A549 (cell line): ENCODE data around the gene ZNF714. TPM values are rescaled to one million over a fixed set of nuclear protein-coding genes. Genes with fewer than 3 reads are reported as not detected.

Experiments
- ATAC-seq, 2 experiments: fragments of 200-7000 bp in 1 of 2; fragments of >200 bp in 1 of 2; cut with Nextera tagmentation in 1 of 2; cut with Tn5 transposase in 1 of 2; 3 replicates each; pipeline versions ENCODE4 v1.8.0 to v1.9.1; 2018 to 2020; ENCODE audit warnings: mild to moderate bottlenecking in 1 of 2, moderate library complexity in 1 of 2
- CTCF ChIA-PET: fragments of 300-600 bp; sonication (Branson Sonifier 250); formaldehyde crosslinking; extraction: SDS; loops from one replicate; lab custom pipeline; 2021; ENCODE audit warnings: antibody characterized with exemption, inconsistent platforms; lab: Yijun Ruan, JAX
- POLR2A ChIA-PET: fragments of 350-600 bp; formaldehyde crosslinking; extraction: SDS; loops from one replicate; lab custom pipeline; 2021; ENCODE audit warnings: antibody characterized with exemption, inconsistent platforms; lab: Yijun Ruan, JAX
- DNase-seq, 2 experiments: peaks; one replicate each; pipeline versions ENCODE4 v3.0.0 to v3.0.0-alpha.2; 2011 to 2016; ENCODE audit warnings: low read depth in 1 of 2, low spot score in 1 of 2
- FAIRE-seq: peaks from 2 replicates; lab custom pipeline; 2011; peaks lifted over from hg19 to GRCh38; lab: Jason Lieb, UNC
- H3K27ac ChIP-seq, 2 experiments: fragments of >200 bp; sonication (Bioruptor Twin); formaldehyde crosslinking; 3 replicates each; pipeline ENCODE4 v1.5.1; 2016 to 2017
- H3K4me1 ChIP-seq: fragments of >200 bp; sonication (Bioruptor Twin); formaldehyde crosslinking; 3 replicates; pipeline ENCODE4 v1.6.1; 2016
- H3K4me2 ChIP-seq: fragments of >200 bp; sonication (Bioruptor Twin); formaldehyde crosslinking; 3 replicates; pipeline ENCODE4 v1.6.1; 2016
- H3K4me3 ChIP-seq: fragments of >200 bp; sonication (Bioruptor Twin); formaldehyde crosslinking; 3 replicates; pipeline ENCODE4 v1.5.1; 2016
- H3K9me3 ChIP-seq: fragments of >200 bp; sonication (Bioruptor Twin); formaldehyde crosslinking; 3 replicates; pipeline ENCODE4 v1.6.1; 2016
- CBX2 ChIP-seq: fragments of 200-600 bp; sonication (generic); IDR thresholded peaks from 2 replicates; pipeline ENCODE4 v1.6.1; 2016; ENCODE audit warnings: low read depth, mild to moderate bottlenecking, borderline replicate concordance
- ESRRA ChIP-seq: fragments of 150-350 bp; IDR thresholded peaks from 2 replicates; pipeline ENCODE4 v1.6.1; 2014; ENCODE audit warnings: mild to moderate bottlenecking, low read length, borderline replicate concordance
- FOSL2 ChIP-seq, 2 experiments: fragments of 450-650 bp in 1 of 2; fragments of >200 bp in 1 of 2; sonication (Bioruptor Twin) in 1 of 2; formaldehyde crosslinking; IDR thresholded peaks; 2 replicates each; pipeline versions ENCODE4 v1.5.0 to v1.6.1; 2016 to 2020; ENCODE audit warnings: mild to moderate bottlenecking in 1 of 2, moderate library complexity in 1 of 2
- HOXB13 ChIP-seq: fragments of 250-450 bp; sonication (Bioruptor Pico); IDR thresholded peaks from 2 replicates; pipeline ENCODE4 v1.5.0; 2020; ENCODE audit warnings: low read depth, mild to moderate bottlenecking, moderate library complexity
- JUNB ChIP-seq: fragments of >200 bp; sonication (Bioruptor Twin); formaldehyde crosslinking; IDR thresholded peaks from 2 replicates; pipeline ENCODE4 v1.6.1; 2016
- NFE2L2 ChIP-seq: fragments of 150-350 bp; conservative IDR thresholded peaks from 2 replicates; pipeline ENCODE4 v1.6.1; 2014; ENCODE audit warnings: low read length
- NR3C1 ChIP-seq: fragments of >200 bp; sonication (Bioruptor Twin); formaldehyde crosslinking; IDR thresholded peaks from 3 replicates; pipeline ENCODE4 v1.6.1; 2017
- POLR2AphosphoS2 ChIP-seq: conservative IDR thresholded peaks from 2 replicates; pipeline ENCODE4 v1.6.1; 2012; ENCODE audit warnings: low read length, improper control_type of control experiment, inconsistent platforms
- RAD21 ChIP-seq, 2 experiments: fragments of >200 bp in 1 of 2; sonication (Bioruptor Twin) in 1 of 2; formaldehyde crosslinking in 1 of 2; IDR thresholded peaks in 1 of 2; conservative IDR thresholded peaks in 1 of 2; 2 replicates in 1 of 2; 3 replicates in 1 of 2; pipeline ENCODE4 v1.6.1; 2012 to 2018; ENCODE audit warnings: inconsistent platforms in 1 of 2
- RARB ChIP-seq: fragments of 250-450 bp; sonication (Bioruptor Pico); IDR thresholded peaks from 2 replicates; pipeline ENCODE4 v1.8.0; 2021; ENCODE audit warnings: mild to moderate bottlenecking, moderate library complexity
- SMC3 ChIP-seq: fragments of >200 bp; sonication (Bioruptor Twin); formaldehyde crosslinking; IDR thresholded peaks from 3 replicates; pipeline ENCODE4 v1.6.1; 2018; ENCODE audit warnings: inconsistent platforms
- SREBF2 ChIP-seq: fragments of 450-650 bp; IDR thresholded peaks from 2 replicates; pipeline ENCODE4 v1.6.1; 2014; ENCODE audit warnings: mild to moderate bottlenecking, moderate library complexity
- TFCP2L1 ChIP-seq: fragments of 250-450 bp; sonication (Bioruptor Pico); IDR thresholded peaks from 2 replicates; pipeline ENCODE4 v1.5.0; 2021; ENCODE audit warnings: mild to moderate bottlenecking
- TP53 ChIP-seq: fragments of 250-450 bp; sonication (Bioruptor Pico); IDR thresholded peaks from 2 replicates; pipeline ENCODE4 v1.5.0; 2021; ENCODE audit warnings: mild to moderate bottlenecking, moderate library complexity
- ZFP36 ChIP-seq: fragments of 450-650 bp; IDR thresholded peaks from 2 replicates; pipeline ENCODE4 v1.6.1; 2014; ENCODE audit warnings: borderline replicate concordance; ENCODE audit not compliant: partially characterized antibody
- WGBS: methylation state at CpG from one replicate; pipeline ENCODE4 v1.1.6; 2017; ENCODE audit errors: missing lambda C conversion rate; 5-methylcytosine and 5-hydroxymethylcytosine counted together
- polyA plus RNA-seq, 4 experiments: library from polyadenylated mRNA; depleted of rRNA in 3 of 4; stranded (reverse); fragments of >200 nt; fragmentation: RNase III in 1 of 4; extraction: RNeasy Plus Mini Kit Qiagen cat#74134 plus additional on column Dnase treatment in 1 of 4; gene quantifications; 2 replicates in 3 of 4; 3 replicates in 1 of 4; pipeline ENCODE4 v1.2.3, GENCODE V29; 2011 to 2017
- TF ChIP-seq, protein P1 (sequence below): fragments of 250-450 bp; sonication (Bioruptor Pico); IDR thresholded peaks from 2 replicates; pipeline ENCODE4 v1.5.0; 2020; ENCODE audit warnings: low read depth, mild to moderate bottlenecking, moderate library complexity
- TF ChIP-seq, protein P2 (sequence below): fragments of >200 bp; sonication (Bioruptor Twin); formaldehyde crosslinking; IDR thresholded peaks from 2 replicates; pipeline ENCODE4 v1.6.1; 2016
- TF ChIP-seq, protein P3 (sequence below): fragments of >200 bp; sonication (Bioruptor Twin); formaldehyde crosslinking; IDR thresholded peaks from 3 replicates; pipeline ENCODE4 v1.5.1; 2016
- TF ChIP-seq, protein P4 (sequence below): fragments of >200 bp; sonication (Bioruptor Twin); formaldehyde crosslinking; IDR thresholded peaks from 3 replicates; pipeline ENCODE4 v1.6.1; 2016

The ZNF714 gene
- polyA plus RNA-seq, 2 of the 4 experiments (the other 2 are of a cell fraction) = 3.0 to 8.1 TPM

DNA sequence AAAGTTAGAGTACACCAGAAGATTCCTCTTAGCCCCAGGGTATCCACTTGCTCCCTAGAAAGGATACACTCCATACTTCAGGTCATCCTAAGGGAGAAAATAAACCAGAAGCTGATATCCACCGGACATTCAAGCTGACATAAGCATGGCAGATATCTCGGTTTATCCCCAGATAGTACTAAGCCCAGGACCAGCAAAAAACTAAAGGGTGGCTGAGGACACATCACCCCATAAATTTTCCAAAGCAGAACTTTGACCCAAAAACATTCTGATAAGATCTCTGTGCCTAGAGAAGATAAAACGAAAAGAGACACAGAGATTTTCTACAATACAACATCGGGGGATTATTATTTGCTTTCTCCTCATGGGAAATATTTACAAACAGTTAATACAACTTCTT lies 45.9 kb downstream of the ZNF714 start:
- no peak for TF ChIP-seq SMC3
- TF ChIP-seq ZFP36 = no peak
- no peak for TF ChIP-seq TP53 (CRISPR knock-in tag)
- ChIA-PET POLR2A (no interaction called here), CTCF (no interaction called here)
- ATAC-seq = no peak
- H3K9me3 ChIP-seq = no peaks in the 10 kb centered on the region; the same call in 2 of the 3 replicates
- no peak overlapping the region for H3K27ac ChIP-seq
- no peak for DNase-seq
- FAIRE-seq = no peak
- H3K4me1 ChIP-seq = no peaks in the 10 kb centered on the region
- H3K4me3 ChIP-seq = no peak overlapping the region
- H3K4me2 ChIP-seq = no peak overlapping the region
- WGBS = 30% methylated on average over 4 of the region's 4 CpGs

DNA sequence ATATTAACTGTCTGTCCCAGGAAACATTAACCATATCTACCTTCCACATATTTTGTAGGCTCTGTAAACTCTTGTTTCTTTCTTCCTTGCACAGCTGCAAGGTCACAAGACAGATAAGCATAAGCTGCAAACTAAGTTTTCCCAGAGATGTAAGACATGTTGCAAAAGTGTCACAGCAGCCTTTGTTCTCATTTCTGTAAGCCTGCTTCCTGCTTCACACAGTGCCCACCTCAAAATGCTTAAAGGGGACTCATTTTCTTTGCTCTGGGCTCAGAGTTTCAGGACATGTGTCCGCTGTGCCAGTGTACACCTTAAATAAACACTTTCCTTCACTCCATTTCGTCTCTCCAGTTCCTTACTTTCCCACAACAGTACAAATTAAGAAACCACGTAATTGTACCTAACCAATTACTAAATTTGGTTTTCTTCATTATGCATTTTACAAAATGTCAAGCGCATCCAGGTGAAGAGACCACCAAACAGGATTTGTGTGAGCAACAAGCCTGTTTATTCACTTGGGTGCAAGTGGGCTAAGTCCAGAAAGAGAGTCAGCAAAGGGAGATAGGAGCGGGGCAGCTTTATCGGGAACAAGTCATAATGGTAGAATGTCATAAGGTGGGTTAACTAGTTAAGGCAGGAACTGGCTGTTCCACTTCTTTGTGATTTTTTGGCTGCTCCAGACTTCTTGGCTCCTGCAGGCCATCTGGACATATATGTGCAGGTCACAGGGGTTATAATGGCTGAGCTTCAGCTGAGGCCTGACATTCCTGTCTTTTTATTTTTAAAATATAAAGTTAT lies 47.1 kb downstream of the ZNF714 start:
- ChIA-PET POLR2A (no interaction called here), CTCF (no interaction called here)
- Histone ChIP-seq H3K27ac (no peak overlapping the region), H3K4me3 (no peak overlapping the region), H3K9me3 (no peaks in the 10 kb centered on the region; the same call in 2 of the 3 replicates), H3K4me2 (no peak overlapping the region), H3K4me1 (no peaks in the 10 kb centered on the region)
- ATAC-seq = no peak
- DNase-seq = no peak
- FAIRE-seq = no peak
- 55% methylated on average over 6 of the region's 6 CpGs for WGBS
- TF ChIP-seq, protein P1, sequence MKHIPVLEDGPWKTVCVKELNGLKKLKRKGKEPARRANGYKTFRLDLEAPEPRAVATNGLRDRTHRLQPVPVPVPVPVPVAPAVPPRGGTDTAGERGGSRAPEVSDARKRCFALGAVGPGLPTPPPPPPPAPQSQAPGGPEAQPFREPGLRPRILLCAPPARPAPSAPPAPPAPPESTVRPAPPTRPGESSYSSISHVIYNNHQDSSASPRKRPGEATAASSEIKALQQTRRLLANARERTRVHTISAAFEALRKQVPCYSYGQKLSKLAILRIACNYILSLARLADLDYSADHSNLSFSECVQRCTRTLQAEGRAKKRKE (CRISPR knock-in tag) = no peak
- TF ChIP-seq ESRRA (no peak), RAD21 (conservative IDR thresholded peaks at IDR 0.05 in 1 of 2, IDR thresholded peaks at IDR 0.05 in 1 of 2) (no peak), TFCP2L1 (CRISPR knock-in tag) (no peak), RARB (CRISPR knock-in tag) (no peak), SREBF2 (no peak), POLR2AphosphoS2 (no peak), TP53 (CRISPR knock-in tag) (no peak), FOSL2 (IDR thresholded peaks at IDR 0.05) (no peak), FOSL2 (CRISPR knock-in tag; IDR thresholded peaks at IDR 0.05) (no peak), NFE2L2 (no peak), HOXB13 (no peak), JUNB (no peak), NR3C1 (no peak), CBX2 (no peak)
- TF ChIP-seq, protein P2, sequence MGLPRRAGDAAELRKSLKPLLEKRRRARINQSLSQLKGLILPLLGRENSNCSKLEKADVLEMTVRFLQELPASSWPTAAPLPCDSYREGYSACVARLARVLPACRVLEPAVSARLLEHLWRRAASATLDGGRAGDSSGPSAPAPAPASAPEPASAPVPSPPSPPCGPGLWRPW = no peak
- TF ChIP-seq, protein P3, sequence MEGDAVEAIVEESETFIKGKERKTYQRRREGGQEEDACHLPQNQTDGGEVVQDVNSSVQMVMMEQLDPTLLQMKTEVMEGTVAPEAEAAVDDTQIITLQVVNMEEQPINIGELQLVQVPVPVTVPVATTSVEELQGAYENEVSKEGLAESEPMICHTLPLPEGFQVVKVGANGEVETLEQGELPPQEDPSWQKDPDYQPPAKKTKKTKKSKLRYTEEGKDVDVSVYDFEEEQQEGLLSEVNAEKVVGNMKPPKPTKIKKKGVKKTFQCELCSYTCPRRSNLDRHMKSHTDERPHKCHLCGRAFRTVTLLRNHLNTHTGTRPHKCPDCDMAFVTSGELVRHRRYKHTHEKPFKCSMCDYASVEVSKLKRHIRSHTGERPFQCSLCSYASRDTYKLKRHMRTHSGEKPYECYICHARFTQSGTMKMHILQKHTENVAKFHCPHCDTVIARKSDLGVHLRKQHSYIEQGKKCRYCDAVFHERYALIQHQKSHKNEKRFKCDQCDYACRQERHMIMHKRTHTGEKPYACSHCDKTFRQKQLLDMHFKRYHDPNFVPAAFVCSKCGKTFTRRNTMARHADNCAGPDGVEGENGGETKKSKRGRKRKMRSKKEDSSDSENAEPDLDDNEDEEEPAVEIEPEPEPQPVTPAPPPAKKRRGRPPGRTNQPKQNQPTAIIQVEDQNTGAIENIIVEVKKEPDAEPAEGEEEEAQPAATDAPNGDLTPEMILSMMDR = no peak
- TF ChIP-seq, protein P4, sequence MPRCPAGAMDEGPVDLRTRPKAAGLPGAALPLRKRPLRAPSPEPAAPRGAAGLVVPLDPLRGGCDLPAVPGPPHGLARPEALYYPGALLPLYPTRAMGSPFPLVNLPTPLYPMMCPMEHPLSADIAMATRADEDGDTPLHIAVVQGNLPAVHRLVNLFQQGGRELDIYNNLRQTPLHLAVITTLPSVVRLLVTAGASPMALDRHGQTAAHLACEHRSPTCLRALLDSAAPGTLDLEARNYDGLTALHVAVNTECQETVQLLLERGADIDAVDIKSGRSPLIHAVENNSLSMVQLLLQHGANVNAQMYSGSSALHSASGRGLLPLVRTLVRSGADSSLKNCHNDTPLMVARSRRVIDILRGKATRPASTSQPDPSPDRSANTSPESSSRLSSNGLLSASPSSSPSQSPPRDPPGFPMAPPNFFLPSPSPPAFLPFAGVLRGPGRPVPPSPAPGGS = no peak
- TF ChIP-seq, all 56 proteins: peak for 0
